ENCODE results near the gene PDE10A. TPM values are rescaled to one million over a fixed set of nuclear protein-coding genes. Genes with fewer than 3 reads are reported as not detected.

Gene PDE10A
- total and polyA plus RNA-seq, 2 of the 4 experiments (the other 2 are of a cell fraction), result 3.4 to 12.4 TPM

DNA sequence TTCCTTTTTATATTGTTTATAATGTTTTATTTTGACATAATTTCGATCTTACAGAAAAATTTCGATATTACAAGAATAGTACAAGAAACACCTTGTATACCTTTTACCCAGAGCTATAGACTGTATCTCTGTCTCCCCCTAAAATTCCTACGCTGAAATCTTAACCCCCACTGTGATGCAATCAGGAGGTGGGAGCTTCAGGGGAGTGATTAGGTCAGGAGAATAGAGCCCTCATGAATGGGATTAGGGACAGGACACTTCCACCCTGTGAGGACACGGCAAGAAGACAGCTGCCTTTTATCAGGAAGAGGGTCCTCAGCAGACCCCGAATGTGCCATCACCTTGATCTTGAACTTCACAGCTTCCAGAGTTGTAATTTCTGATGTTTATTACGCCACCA lies 204.9 kb downstream of the PDE10A start:
- TF ChIP-seq BHLHE40 (IDR thresholded peaks at IDR 0.05; ENCODE audit: low read depth, low read length), result no peak
- TF ChIP-seq CEBPB (IDR thresholded peaks at IDR 0.05; ENCODE audit: low read depth, low read length), result no peak
- no peak for TF ChIP-seq FOS (IDR thresholded peaks at IDR 0.05; ENCODE audit: low read depth, low read length)
- no peak for TF ChIP-seq SMC3 (IDR thresholded peaks at IDR 0.05; ENCODE audit: low read depth, low read length)
- TF ChIP-seq RAD21 (IDR thresholded peaks at IDR 0.05; ENCODE audit: low read length), result no peak
- TF ChIP-seq MAFK (IDR thresholded peaks at IDR 0.05; ENCODE audit: low read depth, low read length), result no peak
- TF ChIP-seq CHD1 (IDR thresholded peaks at IDR 0.05; ENCODE audit: low read depth, low read length), result no peak
- TF ChIP-seq POLR2A (IDR thresholded peaks at IDR 0.05; ENCODE audit: low read depth, low read length), result no peak
- TF ChIP-seq MAZ (IDR thresholded peaks at IDR 0.05; ENCODE audit: borderline replicate concordance, low read depth, low read length), result no peak
- TF ChIP-seq RFX5 (IDR thresholded peaks at IDR 0.05; ENCODE audit: low read depth, low read length), result no peak
- TF ChIP-seq, protein P1, sequence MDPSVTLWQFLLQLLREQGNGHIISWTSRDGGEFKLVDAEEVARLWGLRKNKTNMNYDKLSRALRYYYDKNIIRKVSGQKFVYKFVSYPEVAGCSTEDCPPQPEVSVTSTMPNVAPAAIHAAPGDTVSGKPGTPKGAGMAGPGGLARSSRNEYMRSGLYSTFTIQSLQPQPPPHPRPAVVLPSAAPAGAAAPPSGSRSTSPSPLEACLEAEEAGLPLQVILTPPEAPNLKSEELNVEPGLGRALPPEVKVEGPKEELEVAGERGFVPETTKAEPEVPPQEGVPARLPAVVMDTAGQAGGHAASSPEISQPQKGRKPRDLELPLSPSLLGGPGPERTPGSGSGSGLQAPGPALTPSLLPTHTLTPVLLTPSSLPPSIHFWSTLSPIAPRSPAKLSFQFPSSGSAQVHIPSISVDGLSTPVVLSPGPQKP (IDR thresholded peaks at IDR 0.05; ENCODE audit: borderline replicate concordance, low read depth, low read length), result no peak
- TF ChIP-seq, protein P2, sequence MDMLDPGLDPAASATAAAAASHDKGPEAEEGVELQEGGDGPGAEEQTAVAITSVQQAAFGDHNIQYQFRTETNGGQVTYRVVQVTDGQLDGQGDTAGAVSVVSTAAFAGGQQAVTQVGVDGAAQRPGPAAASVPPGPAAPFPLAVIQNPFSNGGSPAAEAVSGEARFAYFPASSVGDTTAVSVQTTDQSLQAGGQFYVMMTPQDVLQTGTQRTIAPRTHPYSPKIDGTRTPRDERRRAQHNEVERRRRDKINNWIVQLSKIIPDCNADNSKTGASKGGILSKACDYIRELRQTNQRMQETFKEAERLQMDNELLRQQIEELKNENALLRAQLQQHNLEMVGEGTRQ (IDR thresholded peaks at IDR 0.05; ENCODE audit: low read depth, low read length), result no peak
- no peak for TF ChIP-seq MXI1 (IDR thresholded peaks at IDR 0.05; ENCODE audit: borderline replicate concordance, low read depth, low read length)
- TF ChIP-seq, protein P3, sequence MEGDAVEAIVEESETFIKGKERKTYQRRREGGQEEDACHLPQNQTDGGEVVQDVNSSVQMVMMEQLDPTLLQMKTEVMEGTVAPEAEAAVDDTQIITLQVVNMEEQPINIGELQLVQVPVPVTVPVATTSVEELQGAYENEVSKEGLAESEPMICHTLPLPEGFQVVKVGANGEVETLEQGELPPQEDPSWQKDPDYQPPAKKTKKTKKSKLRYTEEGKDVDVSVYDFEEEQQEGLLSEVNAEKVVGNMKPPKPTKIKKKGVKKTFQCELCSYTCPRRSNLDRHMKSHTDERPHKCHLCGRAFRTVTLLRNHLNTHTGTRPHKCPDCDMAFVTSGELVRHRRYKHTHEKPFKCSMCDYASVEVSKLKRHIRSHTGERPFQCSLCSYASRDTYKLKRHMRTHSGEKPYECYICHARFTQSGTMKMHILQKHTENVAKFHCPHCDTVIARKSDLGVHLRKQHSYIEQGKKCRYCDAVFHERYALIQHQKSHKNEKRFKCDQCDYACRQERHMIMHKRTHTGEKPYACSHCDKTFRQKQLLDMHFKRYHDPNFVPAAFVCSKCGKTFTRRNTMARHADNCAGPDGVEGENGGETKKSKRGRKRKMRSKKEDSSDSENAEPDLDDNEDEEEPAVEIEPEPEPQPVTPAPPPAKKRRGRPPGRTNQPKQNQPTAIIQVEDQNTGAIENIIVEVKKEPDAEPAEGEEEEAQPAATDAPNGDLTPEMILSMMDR (conservative IDR thresholded peaks at IDR 0.05; ENCODE audit: low read depth, low read length), result no peak
- Histone ChIP-seq H4K91ac (ENCODE audit: insufficient read depth, low read depth, low read length) (no peak overlapping the region), H4K5ac (ENCODE audit: low read depth, low read length) (no peak overlapping the region), H3K14ac (replicated peaks; ENCODE audit: low read depth, low read length) (no peak overlapping the region), H4K8ac (ENCODE audit: low read depth in 2 of 2, low read length in 2 of 2) (no peak overlapping the region), H2AK9ac (replicated peaks; ENCODE audit: low read depth, low read length, poor library complexity) (no peak overlapping the region), H3K9me3 (ENCODE audit: control insufficient read depth, insufficient read depth, low read length) (no peaks in the 10 kb centered on the region), H2BK120ac (ENCODE audit: low read depth, low read length) (no peak overlapping the region), H3K18ac (ENCODE audit: low read depth, low read length) (no peak overlapping the region), H3K79me1 (ENCODE audit: low read depth in 1 of 2, low read length in 2 of 2) (peaks cover 0 to 12% of the 10 kb centered on the region in 2 experiments; a peak in 2 of 4 replicates), H3K36me3 (ENCODE audit: control insufficient read depth, insufficient read depth, low read length) (no peaks in the 10 kb centered on the region), H3K9ac (ENCODE audit: low read depth, low read length) (no peak overlapping the region), H2BK15ac (ENCODE audit: low read depth, low read length) (no peak overlapping the region), H3K4me1 (ENCODE audit: control insufficient read depth, insufficient read depth, low read length) (peaks cover 2% of the 10 kb centered on the region; the same call in 1 of the 2 replicates), H3K27ac (ENCODE audit: insufficient read depth, low read length) (no peak overlapping the region), H3K4ac (ENCODE audit: low read depth, low read length) (no peak overlapping the region), H2AK5ac (ENCODE audit: low read depth, low read length) (no peak overlapping the region), H2BK20ac (ENCODE audit: low read depth, low read length) (no peak overlapping the region), H3K4me2 (ENCODE audit: low read depth, low read length) (no peak overlapping the region), H3K4me3 (ENCODE audit: insufficient read depth, low read depth, low read length) (no peak overlapping the region), H3K56ac (ENCODE audit: extremely low read depth, insufficient read depth, low read length) (no peak overlapping the region), H2BK5ac (ENCODE audit: low read depth, low read length, poor library complexity, severe bottlenecking) (no peak overlapping the region), H4K20me1 (ENCODE audit: insufficient read depth, low read length) (no peaks in the 10 kb centered on the region), H2AFZ (replicated peaks; ENCODE audit: low read length, poor library complexity) (no peak overlapping the region), H3K27me3 (ENCODE audit: control insufficient read depth, insufficient read depth, low read length) (no peaks in the 10 kb centered on the region), H3K23ac (ENCODE audit: low read depth, low read length) (no peak overlapping the region), H3K9me1 (ENCODE audit: insufficient read depth, low read length) (0 out of 2 replicates have a peak, but pooled peaks cover 3% of the 10 kb centered on the region)
- DNase-seq (no peak), ATAC-seq (ENCODE audit: low read depth) (no peak)
- CTCF ChIA-PET, result interaction anchor here (1.0 to 1.4 kb wide), 3 partner anchors 14 to 199 kb away, joined by 3 to 6 read pairs (median 4); no protein-coding TSS in a partner anchor
- WGBS, 2 experiments (ENCODE audit: extremely low coverage in 2 of 2, insufficient read length in 1 of 2), result 64% methylated on average over 2 of the region's 6 CpGs; no CpG with 5 or more reads in 1 of the 2 experiments
- dilution Hi-C loops (cut with HindIII; ENCODE audit: low sequenced_read_pairs, unreplicated experiment) (no loop called here), in situ Hi-C loops (cut with MboI; ENCODE audit: low sequenced_read_pairs) (no loop called here), intact Hi-C loops (cut with micrococcal nuclease) (no loop called here)
- POLR2A ChIA-PET (ENCODE audit: unreplicated experiment), result no interaction called here
- BruUV-seq (replicated peaks), result no TSS peak
